ENCODE data around the gene HCLS1. TPM values are rescaled to one million over a fixed set of nuclear protein-coding genes. Genes with fewer than 3 reads are reported as not detected.

Gene HCLS1
- total and polyA plus RNA-seq, 2 donors (not counting 1 experiment from before 2014, with no cell fraction given) = 161 to 317 TPM

GRCh38 chr3:121606106-121606505, 54.6 kb downstream of the HCLS1 start:
- no peak overlapping the region for H3K9ac ChIP-seq (ENCODE audit: low read length)
- H3K9me3 ChIP-seq (ENCODE audit: control extremely low read depth in 1 of 3, control insufficient read depth in 2 of 3, insufficient read depth in 1 of 3, low read length in 2 of 3) = no peaks in the 10 kb centered on the region
- ChIA-PET POLR2A (no interaction called here), CTCF (interaction anchor here (0.6 kb wide), 1 partner anchor 1213 kb away, joined by 4 read pairs; no protein-coding TSS in a partner anchor)
- H3K27ac ChIP-seq (ENCODE audit: low read length in 2 of 2) = no peak overlapping the region
- H3K79me2 ChIP-seq (ENCODE audit: control insufficient read depth, insufficient read depth, low read length) = no peaks in the 10 kb centered on the region
- H3K4me2 ChIP-seq (replicated peaks; ENCODE audit: low read depth, low read length, poor library complexity, severe bottlenecking) = no peak overlapping the region
- no peak for DNase-seq
- no peak for TF ChIP-seq EZH2 (IDR thresholded peaks at IDR 0.05; ENCODE audit: borderline replicate concordance, insufficient read depth, low read depth, low read length, poor library complexity, severe bottlenecking)
- no peak for TF ChIP-seq CTCF (IDR thresholded peaks at IDR 0.05)
- no peaks in the 10 kb centered on the region for H3K4me1 ChIP-seq (ENCODE audit: control insufficient read depth in 2 of 2, insufficient read depth in 2 of 2, low read length in 2 of 2)
- 95% methylated on average over 3 of the region's 4 CpGs for WGBS (ENCODE audit: insufficient coverage)
- Mint-ChIP-seq H3K9me3 (ENCODE audit: insufficient read depth) (no peaks in the 10 kb centered on the region), H3K27me3 (no peaks in the 10 kb centered on the region), H3K4me1 (no peaks in the 10 kb centered on the region), H3K4me3 (no peak overlapping the region), H3K27ac (no peak overlapping the region)
- no peaks in the 10 kb centered on the region for H3K36me3 ChIP-seq (replicated peaks in 1 of 2; ENCODE audit: control extremely low read depth in 1 of 2, control insufficient read depth in 1 of 2, extremely low read depth in 1 of 2, insufficient read depth in 2 of 2, low read length in 1 of 2)
- no peaks in the 10 kb centered on the region for H4K20me1 ChIP-seq (ENCODE audit: control insufficient read depth, insufficient read depth, low read length, poor library complexity, severe bottlenecking)
- intact Hi-C loops (cut with micrococcal nuclease) = no loop called here
- ATAC-seq (ENCODE audit: low read depth) = no peak
- H2AFZ ChIP-seq (ENCODE audit: insufficient read depth, low read depth, low read length, poor library complexity, severe bottlenecking) = no peak overlapping the region
- peaks cover 0 to 3% (median 0%) of the 10 kb centered on the region in 4 experiments for H3K27me3 ChIP-seq (replicated peaks in 1 of 4; ENCODE audit: control extremely low read depth in 1 of 4, control insufficient read depth in 3 of 4, insufficient read depth in 4 of 4, low read length in 3 of 4)
- H3K4me3 ChIP-seq (ENCODE audit: control extremely low read depth in 1 of 5, extremely low read depth in 1 of 5, insufficient read depth in 1 of 5, low read depth in 2 of 5, low read length in 4 of 5) = no peak overlapping the region

GRCh38 chr3:121604759-121605158, 55.9 kb downstream of the HCLS1 start:
- Mint-ChIP-seq H3K9me3 (ENCODE audit: insufficient read depth) (no peaks in the 10 kb centered on the region), H3K4me3 (no peak overlapping the region), H3K4me1 (no peaks in the 10 kb centered on the region), H3K27me3 (no peaks in the 10 kb centered on the region), H3K27ac (no peak overlapping the region)
- Histone ChIP-seq H3K4me1 (ENCODE audit: control insufficient read depth in 2 of 2, insufficient read depth in 2 of 2, low read length in 2 of 2) (no peaks in the 10 kb centered on the region), H3K27me3 (replicated peaks in 1 of 4; ENCODE audit: control extremely low read depth in 1 of 4, control insufficient read depth in 3 of 4, insufficient read depth in 4 of 4, low read length in 3 of 4) (peaks cover 0 to 4% (median 0%) of the 10 kb centered on the region in 4 experiments), H3K4me2 (replicated peaks; ENCODE audit: low read depth, low read length, poor library complexity, severe bottlenecking) (no peak overlapping the region), H2AFZ (ENCODE audit: insufficient read depth, low read depth, low read length, poor library complexity, severe bottlenecking) (no peak overlapping the region), H3K4me3 (ENCODE audit: control extremely low read depth in 1 of 5, extremely low read depth in 1 of 5, insufficient read depth in 1 of 5, low read depth in 2 of 5, low read length in 4 of 5) (no peak overlapping the region), H3K27ac (ENCODE audit: low read length in 2 of 2) (no peak overlapping the region), H3K9ac (ENCODE audit: low read length) (no peak overlapping the region), H4K20me1 (ENCODE audit: control insufficient read depth, insufficient read depth, low read length, poor library complexity, severe bottlenecking) (no peaks in the 10 kb centered on the region), H3K36me3 (replicated peaks in 1 of 2; ENCODE audit: control extremely low read depth in 1 of 2, control insufficient read depth in 1 of 2, extremely low read depth in 1 of 2, insufficient read depth in 2 of 2, low read length in 1 of 2) (no peaks in the 10 kb centered on the region), H3K79me2 (ENCODE audit: control insufficient read depth, insufficient read depth, low read length) (no peaks in the 10 kb centered on the region), H3K9me3 (ENCODE audit: control extremely low read depth in 1 of 3, control insufficient read depth in 2 of 3, insufficient read depth in 1 of 3, low read length in 2 of 3) (no peaks in the 10 kb centered on the region)
- POLR2A ChIA-PET = no interaction called here
- TF ChIP-seq CTCF (IDR thresholded peaks at IDR 0.05) (no peak), EZH2 (IDR thresholded peaks at IDR 0.05; ENCODE audit: borderline replicate concordance, insufficient read depth, low read depth, low read length, poor library complexity, severe bottlenecking) (no peak)
- DNase-seq = no peak
- ATAC-seq (ENCODE audit: low read depth) = no peak
- WGBS (ENCODE audit: insufficient coverage) = 92% methylated on average over 2 of the region's 2 CpGs
- intact Hi-C loops (cut with micrococcal nuclease) = no loop called here
- CTCF ChIA-PET = interaction anchor here (1.0 kb wide), 1 partner anchor 58 kb away, joined by 3 read pairs; no protein-coding TSS in a partner anchor

All from B cell (primary cell).